Endothelial cell of umbilical vein (primary cell): ENCODE data around the gene GPR75. TPM values are rescaled to one million over a fixed set of nuclear protein-coding genes. Genes with fewer than 3 reads are reported as not detected.

Source experiments
- BruUV-seq: library from RNA; stranded (reverse); fragments of 400-500 nt; replicated peaks from 2 replicates; lab custom pipeline; 2021; lab: Mats Ljungman, UMichigan
- CTCF ChIA-PET: fragments of 300-600, 350-600 bp; sonication (Branson Sonifier 250); formaldehyde crosslinking; loops from one replicate; lab custom pipeline; 2021; ENCODE audit warnings: antibody characterized with exemption, inconsistent platforms; lab: Charles Lee
- POLR2A ChIA-PET: fragments of 300-600, 350-600 bp; sonication (Branson Sonifier 250); formaldehyde crosslinking; loops from one replicate; lab custom pipeline; 2021; ENCODE audit warnings: antibody characterized with exemption, inconsistent platforms; lab: Charles Lee
- DNase-seq: peaks from one replicate; pipeline ENCODE4 v3.0.0-alpha.2; 2011; ENCODE audit warnings: low read depth, low spot score
- FAIRE-seq: peaks from 2 replicates; lab custom pipeline; 2011; peaks lifted over from hg19 to GRCh38; lab: Jason Lieb, UNC
- H2AFZ ChIP-seq: 2 replicates; pipeline ENCODE4 v1.6.0; 2012; ENCODE audit warnings: low read depth, low read length, control low read depth, inconsistent platforms
- H3K27ac ChIP-seq: 2 replicates; pipeline ENCODE4 v1.5.1; 2011; ENCODE audit warnings: low read depth, mild to moderate bottlenecking, control low read depth, low read length, moderate library complexity; ENCODE audit not compliant: insufficient read depth
- H3K27me3 ChIP-seq, 2 experiments: 2 replicates each; pipeline versions ENCODE4 v1.6.0 to v1.6.1; 2011; ENCODE audit warnings: low read length in 2 of 2, mixed read lengths in 1 of 2; ENCODE audit not compliant: control insufficient read depth in 2 of 2, insufficient read depth in 2 of 2
- H3K36me3 ChIP-seq, 2 experiments: 2 replicates in 1 of 2; 3 replicates in 1 of 2; pipeline ENCODE4 v1.5.1; 2011; ENCODE audit warnings: low read length in 2 of 2, mild to moderate bottlenecking in 1 of 2, moderate library complexity in 1 of 2; ENCODE audit not compliant: control insufficient read depth in 2 of 2, insufficient read depth in 2 of 2; ENCODE audit errors: extremely low read depth in 1 of 2
- H3K4me1 ChIP-seq: 3 replicates; pipeline ENCODE4 v1.5.1; 2011; ENCODE audit warnings: mild to moderate bottlenecking, low read length; ENCODE audit not compliant: control insufficient read depth, insufficient read depth; ENCODE audit errors: extremely low read depth
- H3K4me2 ChIP-seq: 2 replicates; pipeline ENCODE4 v1.6.1; 2011; ENCODE audit warnings: low read length, control low read depth, mixed read lengths; ENCODE audit not compliant: insufficient read depth
- H3K4me3 ChIP-seq, 3 experiments: fragments of 200-600 bp in 1 of 3; sonication (generic), shearing (Covaris generic) in 1 of 3; replicated peaks in 1 of 3; 2 replicates each; pipeline ENCODE4 v1.5.1; 2011 to 2016; ENCODE audit warnings: control low read depth in 3 of 3, low read length in 3 of 3, mild to moderate bottlenecking in 2 of 3, inconsistent platforms in 1 of 3, low read depth in 1 of 3, moderate library complexity in 1 of 3; ENCODE audit not compliant: insufficient read depth in 1 of 3
- H3K79me2 ChIP-seq: 2 replicates; pipeline ENCODE4 v1.6.0; 2012; ENCODE audit warnings: low read length, inconsistent platforms; ENCODE audit not compliant: control insufficient read depth, insufficient read depth
- H3K9ac ChIP-seq: replicated peaks from 2 replicates; pipeline ENCODE3; 2011; ENCODE audit warnings: low read length, control low read depth; ENCODE audit not compliant: insufficient read depth; ENCODE audit errors: extremely low read depth
- H3K9me1 ChIP-seq: replicated peaks from 3 replicates; pipeline ENCODE4 v1.6.0; 2011; ENCODE audit warnings: mild to moderate bottlenecking, low read length; ENCODE audit not compliant: control insufficient read depth, insufficient read depth; ENCODE audit errors: extremely low read depth
- H3K9me3 ChIP-seq: replicated peaks from 2 replicates; pipeline ENCODE4 v1.5.1; 2012; ENCODE audit warnings: low read length, inconsistent platforms; ENCODE audit not compliant: control insufficient read depth, insufficient read depth
- H4K20me1 ChIP-seq: replicated peaks from 2 replicates; pipeline ENCODE3; 2011; ENCODE audit warnings: mild to moderate bottlenecking, low read length; ENCODE audit not compliant: control insufficient read depth, insufficient read depth; ENCODE audit errors: extremely low read depth
- CTCF ChIP-seq, 2 donors: IDR thresholded peaks; 1 replicate in 1 of 2; 2 replicates in 1 of 2; pipeline ENCODE4 v1.5.1; 2011; ENCODE audit warnings: low read length in 2 of 2, mild to moderate bottlenecking in 2 of 2, moderate library complexity in 2 of 2, control low read depth in 1 of 2, inconsistent platforms in 1 of 2, low read depth in 1 of 2; ENCODE audit not compliant: insufficient read depth in 1 of 2; ENCODE audit errors: extremely low read depth in 1 of 2
- EZH2 ChIP-seq: IDR thresholded peaks from 2 replicates; pipeline ENCODE4 v1.6.1; 2012; ENCODE audit warnings: borderline replicate concordance, low read depth, mild to moderate bottlenecking, moderate library complexity, low read length, inconsistent platforms; ENCODE audit not compliant: severe bottlenecking
- FOS ChIP-seq: IDR thresholded peaks from 2 replicates; pipeline ENCODE4 v1.6.1; 2011; ENCODE audit warnings: mild to moderate bottlenecking, low read length, moderate library complexity, borderline replicate concordance; ENCODE audit not compliant: insufficient read depth
- GATA2 ChIP-seq: IDR thresholded peaks from 2 replicates; pipeline ENCODE4 v1.7.0; 2011; ENCODE audit warnings: low read depth, mild to moderate bottlenecking, moderate library complexity, mixed read lengths, low read length; ENCODE audit not compliant: insufficient read length, insufficient read depth
- JUN ChIP-seq: IDR thresholded peaks from 2 replicates; pipeline ENCODE4 v1.6.1; 2011; ENCODE audit warnings: borderline replicate concordance, low read depth; ENCODE audit not compliant: insufficient read length, insufficient read depth
- MYC ChIP-seq: IDR thresholded peaks from one replicate; pipeline ENCODE4 v1.6.1; 2011; ENCODE audit warnings: mild to moderate bottlenecking, low read depth, low read length
- POLR2A ChIP-seq: IDR thresholded peaks from 2 replicates; pipeline ENCODE4 v1.6.1; 2012; ENCODE audit warnings: low read depth, mild to moderate bottlenecking, control low read depth, low read length
- POLR2AphosphoS5 ChIP-seq: IDR thresholded peaks from 2 replicates; pipeline ENCODE4 v1.6.1; 2012; ENCODE audit warnings: low read depth, mild to moderate bottlenecking, control low read depth, low read length, moderate library complexity; ENCODE audit not compliant: insufficient read depth
- dilution Hi-C: fragments of 300-500 bp; cut with MboI; formaldehyde crosslinking; loops from one replicate; pipeline ENCODE4 v1.15.0; 2019; ENCODE audit warnings: low sequenced_read_pairs; ENCODE audit not compliant: extremely low pct_ligation_motif_present
- intact Hi-C: fragments of 100-400 bp; cut with micrococcal nuclease; formaldehyde crosslinking; loops from one replicate; pipeline ENCODE4 v1.10.0; 2022
- polyA plus RNA-seq, 4 experiments: library from polyadenylated mRNA; depleted of rRNA in 3 of 4; stranded (reverse) in 3 of 4; unstranded in 1 of 4; fragments of >200 nt; gene quantifications; 2 replicates each; pipeline versions ENCODE4 v1.2.1 to v1.2.3, GENCODE V29; 2011 to 2012; ENCODE audit warnings: missing spikeins in 1 of 4
- total RNA-seq: library from RNA; stranded (reverse); gene quantifications from 2 replicates; pipeline ENCODE4 v1.2.3, GENCODE V29; 2021
- TF ChIP-seq, protein P1 (sequence below): IDR thresholded peaks from 2 replicates; pipeline ENCODE4 v1.6.1; 2011; ENCODE audit not compliant: insufficient read depth, insufficient read length

Gene GPR75
- total and polyA plus RNA-seq, 2 donors (not counting 3 experiments of a cell fraction or from before 2014, with no cell fraction given), result 4.4 to 4.7 TPM

DNA sequence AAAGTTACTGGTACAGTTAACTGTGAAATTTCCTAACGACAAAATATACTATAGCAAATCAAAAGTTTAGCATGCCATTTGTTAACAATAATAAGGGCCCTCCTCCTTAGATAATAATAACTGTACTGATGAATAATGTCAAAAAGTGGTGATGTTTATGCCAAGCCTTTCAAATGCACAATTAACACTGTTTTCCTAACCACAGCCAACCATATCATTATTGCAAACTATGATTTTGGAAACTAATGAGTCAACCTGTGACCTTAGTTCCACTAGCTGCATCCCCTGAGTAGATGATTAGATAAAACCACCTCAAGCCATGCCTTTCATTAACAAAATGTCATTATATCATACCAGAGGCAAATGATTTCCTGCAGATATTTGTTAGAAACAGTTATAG lies 25.1 kb upstream of the GPR75 start:
- Histone ChIP-seq H3K27ac (no peak overlapping the region), H3K4me2 (no peak overlapping the region), H3K4me3 (no peak overlapping the region), H3K4me1 (peaks cover 5% of the 10 kb centered on the region), H3K9ac (no peak overlapping the region), H3K79me2 (peaks cover 4% of the 10 kb centered on the region), H3K36me3 (peaks cover 12 to 35% of the 10 kb centered on the region in 2 experiments), H3K9me1 (no peaks in the 10 kb centered on the region), H4K20me1 (no peaks in the 10 kb centered on the region), H3K9me3 (no peaks in the 10 kb centered on the region), H2AFZ (no peak overlapping the region), H3K27me3 (no peaks in the 10 kb centered on the region)
- dilution Hi-C loops, result no loop called here
- no peak for DNase-seq
- intact Hi-C loops, result no loop called here
- TF ChIP-seq CTCF (IDR thresholded peaks at IDR 0.05; ENCODE audit: extremely low read depth in 1 of 2, insufficient read depth in 1 of 2, low read depth in 1 of 2, low read length in 2 of 2), result no peak
- TF ChIP-seq GATA2, result no peak
- TF ChIP-seq FOS, result no peak
- TF ChIP-seq MYC, result no peak
- no peak for TF ChIP-seq JUN
- TF ChIP-seq, protein P1, sequence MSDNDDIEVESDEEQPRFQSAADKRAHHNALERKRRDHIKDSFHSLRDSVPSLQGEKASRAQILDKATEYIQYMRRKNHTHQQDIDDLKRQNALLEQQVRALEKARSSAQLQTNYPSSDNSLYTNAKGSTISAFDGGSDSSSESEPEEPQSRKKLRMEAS, result no peak
- no peak for TF ChIP-seq EZH2
- TF ChIP-seq POLR2A, result no peak
- TF ChIP-seq POLR2AphosphoS5, result no peak
- ChIA-PET CTCF (no interaction called here), POLR2A (no interaction called here)
- no TSS peak for BruUV-seq
- no peak for FAIRE-seq
